GM23248 (cell line): ENCODE results near the gene ARL1.

Experiments
- EZH2 ChIP-seq: fragments of 200-600 bp; sonication (generic); IDR thresholded peaks from 2 replicates; pipeline ENCODE4 v1.6.1; 2018; ENCODE audit warnings: antibody characterized with exemption, mild to moderate bottlenecking; ENCODE audit not compliant: insufficient read depth, poor library complexity, severe bottlenecking
- EZH2phosphoT487 ChIP-seq: fragments of 200-600 bp; sonication (generic); IDR thresholded peaks from 2 replicates; pipeline ENCODE4 v1.6.1; 2018; ENCODE audit warnings: antibody characterized with exemption, moderate library complexity, mild to moderate bottlenecking, low read depth; ENCODE audit not compliant: insufficient read depth

- no peak for TF ChIP-seq EZH2
- no peak for TF ChIP-seq EZH2phosphoT487
These were observed 50.8 kb downstream of the ARL1 start for GRCh38 chr12:101356794-101357193.
